HCT116 (cell line): ENCODE measurements around the gene PADI4. TPM values are rescaled to one million over a fixed set of nuclear protein-coding genes. Genes with fewer than 3 reads are reported as not detected.

ENCODE experiments used
- ATAC-seq: fragments of 200-7000 bp; cut with Tn5 transposase; 2 replicates; pipeline ENCODE4 v1.9.1; 2020; ENCODE audit warnings: mild to moderate bottlenecking, moderate library complexity
- BruUV-seq: library from RNA; stranded (reverse); fragments of 400-500 nt; replicated peaks from 2 replicates; lab custom pipeline; 2021; lab: Mats Ljungman, UMichigan
- CTCF ChIA-PET: fragments of 300-600 bp; sonication (Branson Sonifier 250); formaldehyde crosslinking; loops from one replicate; lab custom pipeline; 2021; ENCODE audit warnings: antibody characterized with exemption; lab: Charles Lee
- POLR2A ChIA-PET: fragments of 300-600, 350-600 bp; sonication (Branson Sonifier 250); formaldehyde crosslinking; loops from one replicate; lab custom pipeline; 2021; ENCODE audit warnings: antibody characterized with exemption; lab: Charles Lee
- RAD21 ChIA-PET, 2 experiments: fragments of 300-600 bp; sonication (Branson Sonifier 250); formaldehyde crosslinking; loops; one replicate each; lab custom pipeline; 2023; ENCODE audit warnings: low total read pairs in 2 of 2; ENCODE audit not compliant: uncharacterized antibody in 2 of 2, unreplicated experiment in 2 of 2, low non-redundant PET in 1 of 2; lab: Charles Lee
- DNase-seq: peaks from one replicate; pipeline ENCODE4 v3.0.0-alpha.2; 2010; ENCODE audit warnings: low read depth, low spot score
- H2AFZ ChIP-seq: fragments of 200-600 bp; shearing (Covaris generic), sonication (generic); 2 replicates; pipeline ENCODE4 v1.6.1; 2017; ENCODE audit warnings: low read depth, mixed run types, mixed read lengths, antibody characterized with exemption, low read length; ENCODE audit not compliant: poor library complexity, severe bottlenecking
- H3K27ac ChIP-seq: 2 replicates; pipeline ENCODE4 v1.5.1; 2012; ENCODE audit warnings: low read depth, low read length
- H3K27me3 ChIP-seq: fragments of 200-600 bp; sonication (generic); 2 replicates; pipeline ENCODE4 v1.6.1; 2016; ENCODE audit warnings: mixed run types, low read length, mixed read lengths; ENCODE audit not compliant: insufficient read depth
- H3K36me3 ChIP-seq, 2 experiments: fragments of 200-500 bp in 1 of 2; fragments of 200-600 bp in 1 of 2; sonication (Bioruptor generic) in 1 of 2; sonication (generic) in 1 of 2; 2 replicates each; pipeline versions ENCODE4 v1.5.1 to v1.6.1; 2014 to 2016; ENCODE audit warnings: low read length in 2 of 2, inconsistent platforms in 1 of 2, mixed read lengths in 1 of 2, mixed run types in 1 of 2; ENCODE audit not compliant: insufficient read depth in 2 of 2, control insufficient read depth in 1 of 2
- H3K4me1 ChIP-seq, 2 experiments: fragments of 200-600 bp in 1 of 2; sonication (generic) in 1 of 2; 2 replicates each; pipeline versions ENCODE4 v1.5.1 to v1.6.1; 2012 to 2017; ENCODE audit warnings: low read length in 2 of 2, inconsistent platforms in 1 of 2, mild to moderate bottlenecking in 1 of 2, mixed read lengths in 1 of 2, mixed run types in 1 of 2, moderate library complexity in 1 of 2; ENCODE audit not compliant: insufficient read depth in 2 of 2, control insufficient read depth in 1 of 2
- H3K4me2 ChIP-seq: fragments of 200-600 bp; sonication (generic); 2 replicates; pipeline ENCODE4 v1.6.1; 2017; ENCODE audit warnings: mixed run types, low read length, mixed read lengths
- H3K4me3 ChIP-seq, 2 experiments: fragments of 200-600 bp in 1 of 2; sonication (generic) in 1 of 2; replicated peaks in 1 of 2; 2 replicates each; pipeline ENCODE4 v1.5.1; 2011 to 2016; ENCODE audit warnings: low read length in 2 of 2, control low read depth in 1 of 2, low read depth in 1 of 2, mild to moderate bottlenecking in 1 of 2, mixed read lengths in 1 of 2, mixed run types in 1 of 2
- H3K79me2 ChIP-seq: fragments of 200-600 bp; sonication (generic); 2 replicates; pipeline ENCODE4 v1.6.1; 2017; ENCODE audit warnings: mild to moderate bottlenecking, mixed run types, low read length, moderate library complexity, mixed read lengths; ENCODE audit not compliant: insufficient read depth
- H3K9ac ChIP-seq: fragments of 200-600 bp; sonication (generic); 2 replicates; pipeline ENCODE4 v1.6.1; 2016; ENCODE audit warnings: low read length, mixed read lengths
- H3K9me2 ChIP-seq: fragments of 200-600 bp; sonication (generic), shearing (Covaris generic); 2 replicates; pipeline ENCODE4 v1.6.1; 2017; ENCODE audit warnings: mixed run types, mild to moderate bottlenecking, moderate library complexity; ENCODE audit not compliant: insufficient read depth
- H3K9me3 ChIP-seq, 2 experiments: fragments of 200-500 bp in 1 of 2; fragments of 200-600 bp in 1 of 2; sonication (Bioruptor generic) in 1 of 2; sonication (generic) in 1 of 2; 2 replicates each; pipeline ENCODE4 v1.6.1; 2014 to 2017; ENCODE audit warnings: low read length in 2 of 2, mixed read lengths in 2 of 2, inconsistent platforms in 1 of 2, low read depth in 1 of 2, mild to moderate bottlenecking in 1 of 2, mixed run types in 1 of 2, moderate library complexity in 1 of 2; ENCODE audit not compliant: control insufficient read depth in 1 of 2, insufficient read depth in 1 of 2
- H4K20me1 ChIP-seq: fragments of 200-600 bp; sonication (generic), shearing (Covaris generic); 2 replicates; pipeline ENCODE4 v1.6.1; 2017; ENCODE audit warnings: mixed run types, mild to moderate bottlenecking, moderate library complexity; ENCODE audit not compliant: insufficient read depth
- ATF3 ChIP-seq: IDR thresholded peaks from 2 replicates; pipeline ENCODE4 v1.6.1; 2012
- CEBPB ChIP-seq: IDR thresholded peaks from 2 replicates; pipeline ENCODE4 v1.6.1; 2012; ENCODE audit warnings: low read depth
- EGR1 ChIP-seq: IDR thresholded peaks from 2 replicates; pipeline ENCODE4 v1.6.1; 2012; ENCODE audit warnings: low read depth
- ELF1 ChIP-seq: IDR thresholded peaks from 2 replicates; pipeline ENCODE4 v1.6.1; 2012; ENCODE audit warnings: low read depth, borderline replicate concordance
- FOSL1 ChIP-seq: IDR thresholded peaks from 2 replicates; pipeline ENCODE4 v1.6.1; 2012; ENCODE audit warnings: low read depth
- POLR2A ChIP-seq: IDR thresholded peaks from 2 replicates; pipeline ENCODE4 v1.7.0; 2011; ENCODE audit warnings: borderline replicate concordance; ENCODE audit not compliant: insufficient read depth, insufficient read length; ENCODE audit errors: extremely low read depth
- POLR2AphosphoS5 ChIP-seq: IDR thresholded peaks from 2 replicates; pipeline ENCODE4 v1.6.1; 2011; ENCODE audit warnings: mild to moderate bottlenecking, low read depth, low read length, moderate library complexity
- REST ChIP-seq: IDR thresholded peaks from 2 replicates; pipeline ENCODE4 v1.6.1; 2012; ENCODE audit warnings: low read depth
- SP1 ChIP-seq: IDR thresholded peaks from 2 replicates; pipeline ENCODE4 v1.6.1; 2012; ENCODE audit warnings: low read depth
- YY1 ChIP-seq: IDR thresholded peaks from 2 replicates; pipeline ENCODE4 v1.6.1; 2011; ENCODE audit warnings: low read length, low read depth, moderate library complexity, mild to moderate bottlenecking; ENCODE audit not compliant: insufficient replicate concordance; ENCODE audit errors: extremely low read depth
- ZFX ChIP-seq: fragments of 450-650 bp; IDR thresholded peaks from 2 replicates; pipeline ENCODE4 v1.6.1; 2017
- intact Hi-C: fragments of 100-400 bp; cut with micrococcal nuclease; formaldehyde crosslinking; loops from 2 replicates; pipeline ENCODE4 v1.10.0; 2022
- total RNA-seq: library from RNA; stranded (reverse); gene quantifications from one replicate; pipeline ENCODE4 v1.2.1, GENCODE V29; 2021; ENCODE audit not compliant: unreplicated experiment
- TF ChIP-seq, protein P1 (sequence below), 3 experiments: fragments of 200-600 bp in 1 of 3; sonication (generic) in 1 of 3; IDR thresholded peaks in 2 of 3; conservative IDR thresholded peaks in 1 of 3; 2 replicates each; pipeline ENCODE4 v1.5.1; 2012 to 2017; ENCODE audit warnings: low read depth in 2 of 3, low read length in 2 of 3, antibody characterized with exemption in 1 of 3, borderline replicate concordance in 1 of 3, control low read depth in 1 of 3, mild to moderate bottlenecking in 1 of 3, mixed read lengths in 1 of 3, mixed run types in 1 of 3, moderate library complexity in 1 of 3; ENCODE audit not compliant: insufficient read depth in 1 of 3
- TF ChIP-seq, protein P2 (sequence below): IDR thresholded peaks from 2 replicates; pipeline ENCODE4 v1.6.1; 2011; ENCODE audit warnings: mild to moderate bottlenecking, low read length, moderate library complexity; ENCODE audit not compliant: insufficient replicate concordance; ENCODE audit errors: extremely low read depth

The PADI4 gene
- total RNA-seq, 1 experiment from 2014 or later: 0.44 TPM

GRCh38 chr1:17372955-17373354, 65.0 kb downstream of the PADI4 start:
- Histone ChIP-seq H3K4me1 (peaks cover 0 to 7% of the 10 kb centered on the region in 2 experiments; a peak in 1 of 4 replicates), H4K20me1 (no peaks in the 10 kb centered on the region), H3K27me3 (no peaks in the 10 kb centered on the region), H3K36me3 (no peaks in the 10 kb centered on the region), H3K9me3 (no peaks in the 10 kb centered on the region), H3K9ac (no peak overlapping the region), H3K9me2 (no peaks in the 10 kb centered on the region), H2AFZ (no peak overlapping the region), H3K4me2 (no peak overlapping the region), H3K79me2 (no peaks in the 10 kb centered on the region), H3K4me3 (no peak overlapping the region), H3K27ac (no peak overlapping the region)
- ChIA-PET CTCF (no interaction called here), RAD21 (no interaction called here), POLR2A (no interaction called here)
- intact Hi-C loops: loop anchor here (10.0 kb wide), 1 partner anchor 248 kb away; no protein-coding TSS in a partner anchor
- no peak for ATAC-seq
- DNase-seq: no peak
- TF ChIP-seq, protein P1, sequence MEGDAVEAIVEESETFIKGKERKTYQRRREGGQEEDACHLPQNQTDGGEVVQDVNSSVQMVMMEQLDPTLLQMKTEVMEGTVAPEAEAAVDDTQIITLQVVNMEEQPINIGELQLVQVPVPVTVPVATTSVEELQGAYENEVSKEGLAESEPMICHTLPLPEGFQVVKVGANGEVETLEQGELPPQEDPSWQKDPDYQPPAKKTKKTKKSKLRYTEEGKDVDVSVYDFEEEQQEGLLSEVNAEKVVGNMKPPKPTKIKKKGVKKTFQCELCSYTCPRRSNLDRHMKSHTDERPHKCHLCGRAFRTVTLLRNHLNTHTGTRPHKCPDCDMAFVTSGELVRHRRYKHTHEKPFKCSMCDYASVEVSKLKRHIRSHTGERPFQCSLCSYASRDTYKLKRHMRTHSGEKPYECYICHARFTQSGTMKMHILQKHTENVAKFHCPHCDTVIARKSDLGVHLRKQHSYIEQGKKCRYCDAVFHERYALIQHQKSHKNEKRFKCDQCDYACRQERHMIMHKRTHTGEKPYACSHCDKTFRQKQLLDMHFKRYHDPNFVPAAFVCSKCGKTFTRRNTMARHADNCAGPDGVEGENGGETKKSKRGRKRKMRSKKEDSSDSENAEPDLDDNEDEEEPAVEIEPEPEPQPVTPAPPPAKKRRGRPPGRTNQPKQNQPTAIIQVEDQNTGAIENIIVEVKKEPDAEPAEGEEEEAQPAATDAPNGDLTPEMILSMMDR (IDR thresholded peaks at IDR 0.05 in 2 of 3, conservative IDR thresholded peaks at IDR 0.05 in 1 of 3; ENCODE audit: borderline replicate concordance in 1 of 3, insufficient read depth in 1 of 3, low read depth in 2 of 3, low read length in 2 of 3): no peak
- TF ChIP-seq, protein P2, sequence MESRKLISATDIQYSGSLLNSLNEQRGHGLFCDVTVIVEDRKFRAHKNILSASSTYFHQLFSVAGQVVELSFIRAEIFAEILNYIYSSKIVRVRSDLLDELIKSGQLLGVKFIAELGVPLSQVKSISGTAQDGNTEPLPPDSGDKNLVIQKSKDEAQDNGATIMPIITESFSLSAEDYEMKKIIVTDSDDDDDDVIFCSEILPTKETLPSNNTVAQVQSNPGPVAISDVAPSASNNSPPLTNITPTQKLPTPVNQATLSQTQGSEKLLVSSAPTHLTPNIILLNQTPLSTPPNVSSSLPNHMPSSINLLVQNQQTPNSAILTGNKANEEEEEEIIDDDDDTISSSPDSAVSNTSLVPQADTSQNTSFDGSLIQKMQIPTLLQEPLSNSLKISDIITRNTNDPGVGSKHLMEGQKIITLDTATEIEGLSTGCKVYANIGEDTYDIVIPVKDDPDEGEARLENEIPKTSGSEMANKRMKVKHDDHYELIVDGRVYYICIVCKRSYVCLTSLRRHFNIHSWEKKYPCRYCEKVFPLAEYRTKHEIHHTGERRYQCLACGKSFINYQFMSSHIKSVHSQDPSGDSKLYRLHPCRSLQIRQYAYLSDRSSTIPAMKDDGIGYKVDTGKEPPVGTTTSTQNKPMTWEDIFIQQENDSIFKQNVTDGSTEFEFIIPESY: no peak
- no peak for TF ChIP-seq POLR2AphosphoS5
- no TSS peak for BruUV-seq

- ChIA-PET RAD21 (no interaction called here), CTCF (no interaction called here), POLR2A (no interaction called here)
- H3K9me2 ChIP-seq: no peaks in the 10 kb centered on the region
- H3K4me2 ChIP-seq: no peak overlapping the region
- no peak overlapping the region for H3K27ac ChIP-seq
- H3K4me1 ChIP-seq: no peaks in the 10 kb centered on the region
- no peaks in the 10 kb centered on the region for H3K79me2 ChIP-seq
- no peaks in the 10 kb centered on the region for H3K36me3 ChIP-seq
- intact Hi-C loops: loop anchor here (10.0 kb wide), 1 partner anchor 251 kb away; no protein-coding TSS in a partner anchor
- no peak overlapping the region for H3K4me3 ChIP-seq
- DNase-seq (no peak), ATAC-seq (no peak)
- H3K9ac ChIP-seq: no peak overlapping the region
- H3K9me3 ChIP-seq: no peaks in the 10 kb centered on the region
- H4K20me1 ChIP-seq: no peaks in the 10 kb centered on the region
- no peak overlapping the region for H2AFZ ChIP-seq
- no peaks in the 10 kb centered on the region for H3K27me3 ChIP-seq
- BruUV-seq: no TSS peak
- TF ChIP-seq REST: no peak
- no peak for TF ChIP-seq POLR2A
- no peak for TF ChIP-seq FOSL1
- no peak for TF ChIP-seq YY1
- TF ChIP-seq SP1: no peak
- TF ChIP-seq ELF1: no peak
- TF ChIP-seq ZFX: no peak
- TF ChIP-seq POLR2AphosphoS5: no peak
- TF ChIP-seq EGR1: no peak
- no peak for TF ChIP-seq ATF3
- TF ChIP-seq CEBPB: no peak
Measured at GRCh38 chr1:17375651-17376050, 67.7 kb downstream of the PADI4 start.
